Esophagus squamous epithelium (tissue), 4 donors: ENCODE measurements around the gene TFEC.

Experiments used
- CTCF ChIP-seq, 6 experiments: fragments of 450-650 bp in 4 of 6; fragments of 200-600 bp in 2 of 6; sonication (generic) in 2 of 6; IDR thresholded peaks; one replicate each; pipeline ENCODE4 v1.5.1; 2016 to 2019; ENCODE audit warnings: antibody characterized with exemption in 6 of 6, mild to moderate bottlenecking in 4 of 6, moderate library complexity in 4 of 6
- POLR2A ChIP-seq, 4 donors: fragments of 450-650 bp; IDR thresholded peaks; one replicate each; pipeline ENCODE4 v1.6.1; 2017; ENCODE audit warnings: antibody characterized with exemption in 4 of 4, mild to moderate bottlenecking in 4 of 4, moderate library complexity in 3 of 4

- TF ChIP-seq POLR2A (IDR thresholded peaks at IDR 0.05) = no peak
- TF ChIP-seq CTCF (IDR thresholded peaks at IDR 0.05) = no peak
Measured at GRCh38 chr7:116027786-116028185, 2.8 kb downstream of the TFEC start.
